ENCODE measurements around the gene PBX2.
"Not testable (repeated sequence)": the region's sequence is repeated elsewhere in the genome, so short reads cannot be mapped to it uniquely, and the experiment has no call there.

The PBX2 gene

GRCh38 chr6:32186151-32186840, 3.7 kb downstream of the PBX2 start:
- DNase-seq (ENCODE audit: low spot score), result not testable (repeated sequence)

- DNase-seq (ENCODE audit: low spot score), result peak; percentile 36
Measured at GRCh38 chr6:32185681-32186131, 4.3 kb downstream of the PBX2 start.

- DNase-seq (ENCODE audit: low spot score), result no peak
Measured at GRCh38 chr6:32184084-32184640, 5.8 kb downstream of the PBX2 start, which contains the start of gene AGER. AGER (minus strand) TSS chr6:32184253; CDS start chr6:32184222, 31 bp downstream.

GRCh38 chr6:32183483-32184083, 6.4 kb downstream of the PBX2 start:
- DNase-seq (ENCODE audit: low spot score), result no peak

GRCh38 chr6:32183030-32183429, 7.0 kb downstream of the PBX2 start:
- no peak for DNase-seq (ENCODE audit: low spot score)

GRCh38 chr6:32182555-32182981, 7.4 kb downstream of the PBX2 start:
- DNase-seq (ENCODE audit: low spot score), result no peak

- DNase-seq (ENCODE audit: low spot score), result no peak
Measured at GRCh38 chr6:32181915-32182529, 8.0 kb downstream of the PBX2 start.

GRCh38 chr6:32181148-32181702, 8.8 kb downstream of the PBX2 start:
- no peak for DNase-seq (ENCODE audit: low spot score)

- DNase-seq (ENCODE audit: low spot score), result no peak
Measured at GRCh38 chr6:32179766-32180405, 10.1 kb downstream of the PBX2 start.

GRCh38 chr6:32178547-32179440, 11.2 kb downstream of the PBX2 start:
- peak; percentile 11 for DNase-seq (ENCODE audit: low spot score)

GRCh38 chr6:32177788-32178546, 12.0 kb downstream of the PBX2 start, which contains the start of gene RNF5:
RNF5 (plus strand) TSS chr6:32178405; CDS start chr6:32178512, 107 bp downstream.
- DNase-seq (ENCODE audit: low spot score), result peak; percentile 99

GRCh38 chr6:32177183-32177787, 12.7 kb downstream of the PBX2 start:
- no peak for DNase-seq (ENCODE audit: low spot score)

- DNase-seq (ENCODE audit: low spot score), result peak; percentile 48
Measured at GRCh38 chr6:32176476-32177182, 13.4 kb downstream of the PBX2 start.

GRCh38 chr6:32175711-32176475, 14.1 kb downstream of the PBX2 start, which contains the start of gene AGPAT1:
AGPAT1 (minus strand) TSS chr6:32176084; CDS start chr6:32171496, 4,588 bp downstream.
- DNase-seq (ENCODE audit: low spot score), result peak; percentile 89

- no peak for DNase-seq (ENCODE audit: low spot score)
Measured at GRCh38 chr6:32175322-32175710, 14.7 kb downstream of the PBX2 start.

GRCh38 chr6:32174416-32174815, 15.6 kb downstream of the PBX2 start:
- no peak for DNase-seq (ENCODE audit: low spot score)

GRCh38 chr6:32173051-32173727, 16.8 kb downstream of the PBX2 start:
- peak; percentile 9 for DNase-seq (ENCODE audit: low spot score)

Data from SW480 (cell line).